ENCODE data around the gene LIPE.

The LIPE gene

GRCh38 chr19:42363614-42364346 lies 63.4 kb downstream of the LIPE start:
- no peak overlapping the region for H3K4me3 ChIP-seq (ENCODE audit: low read depth in 1 of 2, low read length in 2 of 2)

GRCh38 chr19:42362891-42363440 lies 64.2 kb downstream of the LIPE start:
- no peak for TF ChIP-seq CTCF (IDR thresholded peaks at IDR 0.05; ENCODE audit: borderline replicate concordance, extremely low read depth, low read length, poor library complexity, severe bottlenecking)
- no peak for TF ChIP-seq EZH2 (IDR thresholded peaks at IDR 0.05; ENCODE audit: borderline replicate concordance, low read depth, low read length, severe bottlenecking)
- Histone ChIP-seq H3K79me2 (ENCODE audit: insufficient read depth, low read length) (no peaks in the 10 kb centered on the region), H4K20me1 (ENCODE audit: insufficient read depth, low read length) (no peaks in the 10 kb centered on the region; the same call in 1 of the 2 replicates), H2AFZ (ENCODE audit: low read depth, low read length) (no peak overlapping the region), H3K4me1 (ENCODE audit: insufficient read depth, low read length) (no peaks in the 10 kb centered on the region), H3K27ac (ENCODE audit: low read length) (no peak overlapping the region), H3K4me2 (ENCODE audit: insufficient read depth, low read length) (no peak overlapping the region), H3K9me3 (ENCODE audit: insufficient read depth, low read length, severe bottlenecking) (no peaks in the 10 kb centered on the region), H3K27me3 (ENCODE audit: insufficient read depth, low read length, poor library complexity) (no peaks in the 10 kb centered on the region), H3K9ac (ENCODE audit: low read depth, low read length) (no peak overlapping the region), H3K36me3 (ENCODE audit: insufficient read depth, low read length) (peaks cover 21% of the 10 kb centered on the region), H3K4me3 (ENCODE audit: low read depth in 1 of 2, low read length in 2 of 2) (no peak overlapping the region)
- no peak for DNase-seq
- ATAC-seq (ENCODE audit: insufficient read depth, low read depth): no peak

More at GRCh38 chr19:42363614-42364346, 63.4 kb downstream of the LIPE start:
- Histone ChIP-seq H3K27me3 (ENCODE audit: insufficient read depth, low read length, poor library complexity) (no peaks in the 10 kb centered on the region), H3K4me2 (ENCODE audit: insufficient read depth, low read length) (no peak overlapping the region), H3K9ac (ENCODE audit: low read depth, low read length) (no peak overlapping the region), H2AFZ (ENCODE audit: low read depth, low read length) (no peak overlapping the region), H4K20me1 (ENCODE audit: insufficient read depth, low read length) (no peaks in the 10 kb centered on the region; the same call in 1 of the 2 replicates), H3K27ac (ENCODE audit: low read length) (no peak overlapping the region), H3K36me3 (ENCODE audit: insufficient read depth, low read length) (peaks cover 14% of the 10 kb centered on the region), H3K79me2 (ENCODE audit: insufficient read depth, low read length) (no peaks in the 10 kb centered on the region), H3K4me1 (ENCODE audit: insufficient read depth, low read length) (no peaks in the 10 kb centered on the region), H3K9me3 (ENCODE audit: insufficient read depth, low read length, severe bottlenecking) (no peaks in the 10 kb centered on the region)
- DNase-seq: no peak
- no peak for ATAC-seq (ENCODE audit: insufficient read depth, low read depth)
- TF ChIP-seq CTCF (IDR thresholded peaks at IDR 0.05; ENCODE audit: borderline replicate concordance, extremely low read depth, low read length, poor library complexity, severe bottlenecking) (no peak), EZH2 (IDR thresholded peaks at IDR 0.05; ENCODE audit: borderline replicate concordance, low read depth, low read length, severe bottlenecking) (no peak)

- H2AFZ ChIP-seq (ENCODE audit: low read depth, low read length): no peak overlapping the region
- H3K9ac ChIP-seq (ENCODE audit: low read depth, low read length): no peak overlapping the region
- TF ChIP-seq EZH2 (IDR thresholded peaks at IDR 0.05; ENCODE audit: borderline replicate concordance, low read depth, low read length, severe bottlenecking) (no peak), CTCF (IDR thresholded peaks at IDR 0.05; ENCODE audit: borderline replicate concordance, extremely low read depth, low read length, poor library complexity, severe bottlenecking) (no peak)
- no peak overlapping the region for H3K4me3 ChIP-seq (ENCODE audit: low read depth in 1 of 2, low read length in 2 of 2)
- ATAC-seq (ENCODE audit: insufficient read depth, low read depth) (no peak), DNase-seq (no peak)
- no peak overlapping the region for H3K4me2 ChIP-seq (ENCODE audit: insufficient read depth, low read length)
- no peaks in the 10 kb centered on the region; the same call in 1 of the 2 replicates for H4K20me1 ChIP-seq (ENCODE audit: insufficient read depth, low read length)
- no peak overlapping the region for H3K27ac ChIP-seq (ENCODE audit: low read length)
- H3K79me2 ChIP-seq (ENCODE audit: insufficient read depth, low read length): no peaks in the 10 kb centered on the region
- H3K36me3 ChIP-seq (ENCODE audit: insufficient read depth, low read length): peaks cover 25% of the 10 kb centered on the region
- no peaks in the 10 kb centered on the region for H3K4me1 ChIP-seq (ENCODE audit: insufficient read depth, low read length)
- H3K27me3 ChIP-seq (ENCODE audit: insufficient read depth, low read length, poor library complexity): no peaks in the 10 kb centered on the region
- no peaks in the 10 kb centered on the region for H3K9me3 ChIP-seq (ENCODE audit: insufficient read depth, low read length, severe bottlenecking)
Observed at GRCh38 chr19:42362342-42362741, 64.8 kb downstream of the LIPE start.

Measured in DND-41 (cell line).